Psoas muscle (tissue), 8 donors: ENCODE measurements around the gene TRAPPC4. TPM values are rescaled to one million over a fixed set of nuclear protein-coding genes. Genes with fewer than 3 reads are reported as not detected.
A peak's percentile ranks its signal among the peaks of the same experiment; 100 is the strongest.
"Not testable (repeated sequence)": the region's sequence is repeated elsewhere in the genome, so short reads cannot be mapped to it uniquely, and the experiment has no call there.

Experiments
- ATAC-seq, 4 donors: fragments of 200-7000 bp; cut with Tn5 transposase; one replicate each; pipeline ENCODE4 v1.9.1; 2020; ENCODE audit warnings: moderate library complexity in 3 of 4, mild to moderate bottlenecking in 2 of 4
- DNase-seq, 2 donors: peaks; one replicate each; pipeline ENCODE4 v3.0.0-alpha.2; 2020
- H3K27ac ChIP-seq: fragments of 200-600 bp; one replicate; pipeline ENCODE4 v1.8.0; 2022
- H3K27me3 ChIP-seq, 3 donors: fragments of 200-600 bp in 1 of 3; one replicate each; pipeline versions ENCODE4 v1.6.1 to v1.8.0; 2013 to 2022; ENCODE audit warnings: low read length in 2 of 3, mild to moderate bottlenecking in 2 of 3, moderate library complexity in 1 of 3; ENCODE audit not compliant: insufficient read depth in 3 of 3
- H3K36me3 ChIP-seq, 2 donors: fragments of 200-600 bp in 1 of 2; one replicate each; pipeline versions ENCODE4 v1.6.1 to v1.8.0; 2013 to 2022; ENCODE audit warnings: low read depth in 1 of 2, mild to moderate bottlenecking in 1 of 2, moderate library complexity in 1 of 2; ENCODE audit not compliant: insufficient read depth in 1 of 2
- H3K4me1 ChIP-seq: fragments of 200-600 bp; one replicate; pipeline ENCODE4 v1.8.0; 2022
- H3K4me3 ChIP-seq: fragments of 200-600 bp; one replicate; pipeline ENCODE4 v1.8.0; 2022; ENCODE audit warnings: mild to moderate bottlenecking
- H3K9me3 ChIP-seq: fragments of 200-600 bp; one replicate; pipeline ENCODE4 v1.8.0; 2022
- WGBS, 3 donors: extraction: QIAGEN DNeasy Blood & Tissue Kit; methylation state at CpG; one replicate each; pipeline versions ENCODE4 v1.1.6 to v1.1.7; 2013; 5-methylcytosine and 5-hydroxymethylcytosine counted together
- intact Hi-C, 2 donors: fragments of 100-400 bp; cut with DNase I; formaldehyde crosslinking; loops; one replicate each; pipeline versions ENCODE4 v1.11.0 to v1.14.2; 2022
- polyA plus RNA-seq, 3 donors: library from polyadenylated mRNA; stranded (reverse); fragments of 200-250 nt; gene quantifications; one replicate each; pipeline ENCODE4 v1.2.3, GENCODE V29; 2013
- total RNA-seq, 4 donors: library from RNA; stranded (reverse); fragmentation: NEBNext Ultra II Directional in 2 of 4; extraction: Animal tissue kit (Norgen Biotek cat#: 25700) in 2 of 4; gene quantifications; one replicate each; pipeline versions ENCODE4 v1.2.1 to v1.2.4, GENCODE V29; 2021 to 2023
- TF ChIP-seq, protein P1 (sequence below): fragments of 200-600 bp; IDR thresholded peaks from one replicate; pipeline ENCODE4 v1.8.0; 2022; ENCODE audit warnings: antibody characterized with exemption
- donor health status: healthy with polysubstance abuse.
- donor health status: DM: no; HTN: no; CAD: no; lungs with moderate emphysema.
- donor health status: Bipolar disorder and iron deficiency.
- donor health status: healthy.
- donor health status: DM: yes; HTN: yes; CAD: no.
- donor health status: DM: no; HTN: no; CAD: no.
- donor health status: DM: no; HTN: no; CAD: no.
- donor health status: DM: yes; HTN: yes; CAD: no.

The TRAPPC4 gene
- total and polyA plus RNA-seq, 7 donors, result 39.0 to 99.5 (median 54.8) TPM

- WGBS, 3 donors, result 94 to 98% (median 95%) methylated on average over 10 of the region's 10 CpGs
- TF ChIP-seq, protein P1, sequence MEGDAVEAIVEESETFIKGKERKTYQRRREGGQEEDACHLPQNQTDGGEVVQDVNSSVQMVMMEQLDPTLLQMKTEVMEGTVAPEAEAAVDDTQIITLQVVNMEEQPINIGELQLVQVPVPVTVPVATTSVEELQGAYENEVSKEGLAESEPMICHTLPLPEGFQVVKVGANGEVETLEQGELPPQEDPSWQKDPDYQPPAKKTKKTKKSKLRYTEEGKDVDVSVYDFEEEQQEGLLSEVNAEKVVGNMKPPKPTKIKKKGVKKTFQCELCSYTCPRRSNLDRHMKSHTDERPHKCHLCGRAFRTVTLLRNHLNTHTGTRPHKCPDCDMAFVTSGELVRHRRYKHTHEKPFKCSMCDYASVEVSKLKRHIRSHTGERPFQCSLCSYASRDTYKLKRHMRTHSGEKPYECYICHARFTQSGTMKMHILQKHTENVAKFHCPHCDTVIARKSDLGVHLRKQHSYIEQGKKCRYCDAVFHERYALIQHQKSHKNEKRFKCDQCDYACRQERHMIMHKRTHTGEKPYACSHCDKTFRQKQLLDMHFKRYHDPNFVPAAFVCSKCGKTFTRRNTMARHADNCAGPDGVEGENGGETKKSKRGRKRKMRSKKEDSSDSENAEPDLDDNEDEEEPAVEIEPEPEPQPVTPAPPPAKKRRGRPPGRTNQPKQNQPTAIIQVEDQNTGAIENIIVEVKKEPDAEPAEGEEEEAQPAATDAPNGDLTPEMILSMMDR, result no peak
- Histone ChIP-seq H3K4me3 (no peak overlapping the region), H3K36me3 (peaks cover 6 to 60% of the 10 kb centered on the region in 2 donors), H3K4me1 (peaks cover 17% of the 10 kb centered on the region), H3K27me3 (no peaks in the 10 kb centered on the region), H3K9me3 (no peaks in the 10 kb centered on the region), H3K27ac (no peak overlapping the region)
- ATAC-seq (no peak), DNase-seq (no peak)
- intact Hi-C loops, result no loop called here
These were observed 35.9 kb downstream of the TRAPPC4 start for GRCh38 chr11:119054418-119054817.

GRCh38 chr11:119055901-119056300 lies 37.3 kb downstream of the TRAPPC4 start:
- Histone ChIP-seq H3K9me3 (no peaks in the 10 kb centered on the region), H3K27me3 (no peaks in the 10 kb centered on the region), H3K27ac (no peak overlapping the region), H3K4me3 (peak overlapping the region; percentile 92), H3K4me1 (peaks cover 17% of the 10 kb centered on the region), H3K36me3 (peaks cover 6 to 48% of the 10 kb centered on the region in 2 donors)
- ATAC-seq, result no peak
- DNase-seq, result no peak
- TF ChIP-seq, protein P1, result no peak
- intact Hi-C loops, result no loop called here
- WGBS, 3 donors, result 46 to 55% (median 54%) methylated on average over 6 of the region's 6 CpGs

- Histone ChIP-seq H3K27me3 (no peaks in the 10 kb centered on the region), H3K27ac (peak overlapping the region; percentile 84), H3K4me1 (peaks cover 17% of the 10 kb centered on the region), H3K4me3 (peak overlapping the region; percentile 92), H3K36me3 (peaks cover 6 to 47% of the 10 kb centered on the region in 2 donors), H3K9me3 (no peaks in the 10 kb centered on the region)
- DNase-seq (peak in 1 of 2 donors; percentile 64), ATAC-seq (peak; percentile 5 to 16 (median 10))
- intact Hi-C loops, result no loop called here
- 0 to 1% (median 1%) methylated on average over 18 to 48 of the region's 48 CpGs for WGBS, 3 donors
- TF ChIP-seq, protein P1, result no peak
These were observed 37.9 kb downstream of the TRAPPC4 start for GRCh38 chr11:119056421-119056999.

GRCh38 chr11:119057000-119057769 lies 38.6 kb downstream of the TRAPPC4 start, which contains the start of gene HYOU1:
HYOU1 (minus strand) TSS chr11:119057205; CDS start chr11:119056160, 1,045 bp downstream.
- Histone ChIP-seq H3K4me3 (peak within 1 kb of the TSS; percentile 92), H3K27me3 (no peaks in the 10 kb centered on the region), H3K9me3 (no peaks in the 10 kb centered on the region), H3K27ac (peak within 1 kb of the TSS; percentile 84), H3K4me1 (peaks cover 17% of the 10 kb centered on the region), H3K36me3 (peaks cover 6 to 44% of the 10 kb centered on the region in 2 donors)
- intact Hi-C loops, result no loop called here
- TF ChIP-seq, protein P1, result no peak
- WGBS, 3 donors, result 0 to 1% (median 0%) methylated on average over 53 to 79 of the region's 79 CpGs
- peak; percentile 96 to 98 (median 97) for ATAC-seq
- peak; percentile 99 for DNase-seq

DNA sequence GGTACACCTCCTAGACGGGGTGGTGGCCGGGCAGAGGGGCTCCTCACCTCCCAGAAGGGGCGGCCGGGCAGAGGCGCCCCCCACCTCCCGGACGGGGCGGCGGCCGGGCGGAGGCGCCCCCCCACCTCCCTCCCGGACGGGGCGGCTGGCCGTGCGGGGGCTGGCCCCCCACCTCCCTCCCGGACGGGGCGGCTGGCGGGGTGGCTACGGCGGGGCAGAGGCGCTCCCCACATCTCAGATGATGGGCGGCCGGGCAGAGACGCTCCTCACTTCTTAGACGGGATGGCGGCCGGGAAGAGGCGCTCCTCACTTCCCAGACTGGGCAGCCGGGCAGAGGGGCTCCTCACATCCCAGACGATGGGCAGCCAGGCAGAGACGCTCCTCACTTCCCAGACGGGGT lies 40.6 kb downstream of the TRAPPC4 start:
- H3K36me3 ChIP-seq, result peaks cover 3 to 24% of the 10 kb centered on the region in 2 donors
- ATAC-seq, DNase-seq, H3K27me3 ChIP-seq, H3K27ac ChIP-seq, H3K4me3 ChIP-seq, H3K9me3 ChIP-seq, intact Hi-C loops: not testable (repeated sequence)
- peaks cover 24% of the 10 kb centered on the region for H3K4me1 ChIP-seq
- WGBS, 3 donors, result 82 to 88% (median 88%) methylated on average over 15 to 29 of the region's 35 CpGs
